ENCODE results near the gene BRD1. TPM values are rescaled to one million over a fixed set of nuclear protein-coding genes. Genes with fewer than 3 reads are reported as not detected.
A peak's percentile ranks its signal among the peaks of the same experiment; 100 is the strongest.
"Not testable (repeated sequence)": the region's sequence is repeated elsewhere in the genome, so short reads cannot be mapped to it uniquely, and the experiment has no call there.

Gene BRD1
- total and polyA plus RNA-seq, 8 donors: 27.4 to 50.3 (median 37.9) TPM

- peaks cover 3 to 27% of the 10 kb centered on the region in 2 donors for H3K4me1 ChIP-seq
- DNase-seq: peak in 1 of 4 donors; percentile 65
- TF ChIP-seq, protein P1, sequence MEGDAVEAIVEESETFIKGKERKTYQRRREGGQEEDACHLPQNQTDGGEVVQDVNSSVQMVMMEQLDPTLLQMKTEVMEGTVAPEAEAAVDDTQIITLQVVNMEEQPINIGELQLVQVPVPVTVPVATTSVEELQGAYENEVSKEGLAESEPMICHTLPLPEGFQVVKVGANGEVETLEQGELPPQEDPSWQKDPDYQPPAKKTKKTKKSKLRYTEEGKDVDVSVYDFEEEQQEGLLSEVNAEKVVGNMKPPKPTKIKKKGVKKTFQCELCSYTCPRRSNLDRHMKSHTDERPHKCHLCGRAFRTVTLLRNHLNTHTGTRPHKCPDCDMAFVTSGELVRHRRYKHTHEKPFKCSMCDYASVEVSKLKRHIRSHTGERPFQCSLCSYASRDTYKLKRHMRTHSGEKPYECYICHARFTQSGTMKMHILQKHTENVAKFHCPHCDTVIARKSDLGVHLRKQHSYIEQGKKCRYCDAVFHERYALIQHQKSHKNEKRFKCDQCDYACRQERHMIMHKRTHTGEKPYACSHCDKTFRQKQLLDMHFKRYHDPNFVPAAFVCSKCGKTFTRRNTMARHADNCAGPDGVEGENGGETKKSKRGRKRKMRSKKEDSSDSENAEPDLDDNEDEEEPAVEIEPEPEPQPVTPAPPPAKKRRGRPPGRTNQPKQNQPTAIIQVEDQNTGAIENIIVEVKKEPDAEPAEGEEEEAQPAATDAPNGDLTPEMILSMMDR (IDR thresholded peaks at IDR 0.05): no peak
- intact Hi-C loops (cut with DNase I): no loop called here
- no peaks in the 10 kb centered on the region for H3K9me3 ChIP-seq
- no peaks in the 10 kb centered on the region for H3K27me3 ChIP-seq
- no peak overlapping the region for H3K27ac ChIP-seq
- no peak for ATAC-seq
- H3K4me3 ChIP-seq: no peak overlapping the region
- H3K36me3 ChIP-seq: peaks cover 0 to 75% of the 10 kb centered on the region in 2 donors
Observed at GRCh38 chr22:49783926-49784629, 43.6 kb downstream of the BRD1 start.

DNA sequence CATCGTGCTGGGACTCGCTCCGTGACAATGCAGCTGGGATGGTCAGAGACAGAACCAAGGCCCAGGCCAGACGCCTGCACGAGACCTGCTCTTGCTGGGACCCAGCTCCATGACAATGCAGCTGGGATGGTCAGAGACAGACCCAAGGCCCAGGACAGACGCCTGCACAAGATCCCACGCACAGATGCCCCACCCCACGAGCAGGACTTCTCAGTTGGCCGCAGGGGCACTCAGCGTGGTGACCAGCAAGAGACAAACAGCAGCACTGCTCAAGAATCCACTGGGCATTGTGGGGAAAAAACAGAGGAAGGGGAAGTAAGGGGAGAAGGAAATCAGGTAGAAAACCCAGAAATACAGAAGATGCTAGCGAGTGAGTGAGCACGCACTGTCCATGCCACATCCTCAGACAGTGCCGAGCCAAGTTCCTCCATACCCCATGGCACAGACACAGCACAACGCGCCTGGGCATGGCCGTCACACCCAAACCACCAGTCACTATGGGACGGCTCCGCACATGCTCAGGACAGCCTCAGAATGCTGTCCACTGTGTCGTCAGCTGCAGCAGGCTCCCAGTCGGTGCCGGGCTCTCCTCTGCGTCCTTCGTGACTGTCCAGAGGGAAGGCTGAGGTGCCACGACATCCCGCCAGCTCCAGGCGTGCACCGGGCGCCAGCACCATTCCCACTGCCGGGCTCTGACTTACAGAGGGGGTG lies 44.5 kb downstream of the BRD1 start:
- TF ChIP-seq, protein P1 (IDR thresholded peaks at IDR 0.05): no peak
- H3K36me3 ChIP-seq: peaks cover 0 to 81% of the 10 kb centered on the region in 2 donors
- intact Hi-C loops (cut with DNase I): no loop called here

DNA sequence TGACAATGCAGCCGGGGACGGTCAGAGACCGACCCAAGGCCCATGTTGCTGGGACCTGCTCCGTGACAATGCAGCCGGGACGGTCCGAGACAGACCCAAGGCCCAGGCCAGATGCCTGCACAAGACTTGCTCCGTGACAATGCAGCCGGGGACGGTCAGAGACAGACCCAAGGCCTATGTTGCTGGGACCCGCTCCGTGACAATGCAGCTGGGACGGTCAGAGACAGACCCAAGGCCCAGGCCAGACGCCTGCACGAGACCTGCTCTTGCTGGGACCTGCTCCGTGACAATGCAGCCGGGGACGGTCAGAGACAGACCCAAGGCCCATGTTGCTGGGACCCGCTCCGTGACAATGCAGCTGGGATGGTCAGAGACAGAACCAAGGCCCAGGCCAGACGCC lies 45.8 kb downstream of the BRD1 start:
- intact Hi-C loops (cut with DNase I); H3K4me3 ChIP-seq; ATAC-seq; H3K9me3 ChIP-seq; H3K27ac ChIP-seq; H3K27me3 ChIP-seq: not testable (repeated sequence)
- DNase-seq: peak in 1 of 4 donors; percentile 48
- peaks cover 0 to 14% of the 10 kb centered on the region in 2 donors for H3K4me1 ChIP-seq
- peaks cover 0 to 81% of the 10 kb centered on the region in 2 donors for H3K36me3 ChIP-seq

More for the DNA sequence above, 44.5 kb downstream of the BRD1 start:
- ATAC-seq (no peak), DNase-seq (peak in 1 of 4 donors; percentile 71)
- Histone ChIP-seq H3K4me1 (peaks cover 0 to 19% of the 10 kb centered on the region in 2 donors), H3K27ac (no peak overlapping the region), H3K9me3 (no peaks in the 10 kb centered on the region), H3K27me3 (no peaks in the 10 kb centered on the region), H3K4me3 (no peak overlapping the region)

DNA sequence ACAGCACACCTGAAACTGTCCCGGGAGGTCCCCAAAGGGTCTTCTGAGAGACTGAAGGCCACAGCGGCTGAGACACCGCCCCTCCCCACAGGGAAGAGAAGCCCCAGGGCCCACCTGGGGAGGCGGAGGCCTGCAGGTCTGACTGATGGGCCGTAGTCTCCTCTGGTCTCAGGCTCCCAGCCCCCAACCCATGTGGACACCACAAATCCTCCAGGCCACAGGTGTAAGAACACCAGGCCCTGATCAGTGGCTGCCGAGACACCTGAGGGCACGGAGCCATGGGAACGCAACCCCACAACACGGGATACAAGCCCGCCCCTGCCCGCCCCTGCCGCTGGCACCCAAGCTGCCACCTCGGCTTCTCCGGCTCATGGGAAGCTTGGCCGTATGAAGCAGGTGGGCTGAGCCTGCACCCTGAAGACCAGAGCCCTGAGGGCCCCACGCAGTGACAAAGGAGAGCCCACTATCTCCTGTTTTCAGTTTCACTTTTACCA lies 46.3 kb downstream of the BRD1 start:
- no peak for ATAC-seq
- peak in 1 of 4 donors; percentile 66 for DNase-seq
- no peak overlapping the region for H3K27ac ChIP-seq
- intact Hi-C loops (cut with DNase I): no loop called here
- no peaks in the 10 kb centered on the region for H3K27me3 ChIP-seq
- no peaks in the 10 kb centered on the region for H3K9me3 ChIP-seq
- H3K36me3 ChIP-seq: peaks cover 0 to 81% of the 10 kb centered on the region in 2 donors
- no peak overlapping the region for H3K4me3 ChIP-seq
- TF ChIP-seq, protein P1 (IDR thresholded peaks at IDR 0.05): no peak
- H3K4me1 ChIP-seq: peaks cover 0 to 12% of the 10 kb centered on the region in 2 donors

DNA sequence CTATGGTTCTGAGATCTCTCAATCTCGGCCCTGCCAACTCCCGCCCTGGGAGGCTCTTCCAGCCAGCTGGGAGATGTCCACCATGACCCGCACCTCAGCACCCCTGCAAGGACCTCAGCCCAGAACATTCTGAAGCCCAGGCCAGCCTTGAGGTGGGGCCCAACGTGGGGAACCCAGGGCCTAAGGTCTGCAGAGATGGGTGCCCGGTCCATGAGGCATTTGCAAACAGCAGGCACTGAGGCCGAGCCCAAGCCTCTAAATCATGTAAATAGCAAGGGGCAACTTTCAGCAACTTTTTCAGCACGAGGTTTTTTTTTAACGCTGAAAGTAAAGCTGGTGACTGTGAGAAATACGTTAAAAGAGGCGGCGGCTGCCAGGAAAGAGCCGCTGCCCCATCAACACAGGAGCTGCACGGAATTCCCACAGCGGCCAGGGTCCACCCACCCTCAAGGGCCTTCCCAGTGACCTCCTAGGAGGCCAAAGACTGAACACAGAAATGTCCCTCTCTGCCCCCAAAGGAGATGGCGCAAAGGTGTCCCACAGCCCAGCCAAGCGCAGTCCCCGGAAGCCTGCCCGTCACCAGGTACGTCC lies 46.9 kb downstream of the BRD1 start:
- Histone ChIP-seq H3K36me3 (peaks cover 0 to 81% of the 10 kb centered on the region in 2 donors), H3K27ac (no peak overlapping the region), H3K27me3 (no peaks in the 10 kb centered on the region), H3K4me1 (peaks cover 0 to 11% of the 10 kb centered on the region in 2 donors), H3K9me3 (no peaks in the 10 kb centered on the region), H3K4me3 (no peak overlapping the region)
- ATAC-seq: no peak
- TF ChIP-seq, protein P1 (IDR thresholded peaks at IDR 0.05): no peak
- intact Hi-C loops (cut with DNase I): no loop called here
- peak in 1 of 4 donors; percentile 64 for DNase-seq
